NOMO-1 treated with dmso at 0.1 percent for 144 hours (cell line): ENCODE results near the gene RGL3.
"Not testable (repeated sequence)": the region's sequence is repeated elsewhere in the genome, so short reads cannot be mapped to it uniquely, and the experiment has no call there.

Experiments
- DNase-seq: peaks from one replicate; lab custom pipeline; 2025; ENCODE audit not compliant: unreplicated experiment; lab: John Stamatoyannopoulos, UW

The RGL3 gene

GRCh38 chr19:11383706-11384048, 35.4 kb downstream of the RGL3 start:
- DNase-seq = no peak

- DNase-seq = peak; percentile 45
These were observed 36.0 kb downstream of the RGL3 start for GRCh38 chr19:11382898-11383705.

GRCh38 chr19:11380653-11381537, 38.2 kb downstream of the RGL3 start:
- DNase-seq = peak; percentile 94

- no peak for DNase-seq
These were observed 39.2 kb downstream of the RGL3 start for GRCh38 chr19:11379857-11380350.

GRCh38 chr19:11379269-11379845, 39.8 kb downstream of the RGL3 start:
- DNase-seq = not testable (repeated sequence)

GRCh38 chr19:11378319-11379189, 40.6 kb downstream of the RGL3 start:
- DNase-seq = no peak

- DNase-seq = no peak
These were observed 41.4 kb downstream of the RGL3 start for GRCh38 chr19:11377756-11378155.

- DNase-seq = peak; percentile 27
These were observed 41.9 kb downstream of the RGL3 start for GRCh38 chr19:11377237-11377636.

- DNase-seq = peak; percentile 51
These were observed 43.8 kb downstream of the RGL3 start for GRCh38 chr19:11375143-11375948.

GRCh38 chr19:11374433-11375142, 44.5 kb downstream of the RGL3 start, which contains the start of gene SWSAP1:
TSS of gene SWSAP1 (plus strand) at chr19:11374666. CDS start at chr19:11374681, 15 bp downstream.
- peak; percentile 100 for DNase-seq

- peak; percentile 34 for DNase-seq
These were observed 45.2 kb downstream of the RGL3 start for GRCh38 chr19:11373885-11374432.

- no peak for DNase-seq
These were observed 45.8 kb downstream of the RGL3 start for GRCh38 chr19:11373166-11373884.

- no peak for DNase-seq
These were observed 48.4 kb downstream of the RGL3 start for GRCh38 chr19:11370744-11371143.

GRCh38 chr19:11367528-11367927, 51.6 kb downstream of the RGL3 start:
- DNase-seq = no peak

- DNase-seq = no peak
These were observed 53.5 kb downstream of the RGL3 start for GRCh38 chr19:11365557-11366117.

GRCh38 chr19:11364935-11365334, 54.2 kb downstream of the RGL3 start:
- DNase-seq = no peak

GRCh38 chr19:11364296-11364904, 54.7 kb downstream of the RGL3 start:
- no peak for DNase-seq
